GM08714 (cell line): Measurements from ENCODE around the gene MCF2.

Experiments
- H3K4me3 ChIP-seq: fragments of 200-500 bp; sonication (Bioruptor generic); 2 replicates; pipeline ENCODE4 v1.5.1; 2014; ENCODE audit warnings: mild to moderate bottlenecking, low read length, inconsistent platforms
- ZNF274 ChIP-seq: IDR thresholded peaks from 2 replicates; pipeline ENCODE4 v1.6.1; 2012; ENCODE audit warnings: mild to moderate bottlenecking, low read depth, low read length

The MCF2 gene

GRCh38 chrX:139559383-139560042 lies 148.5 kb downstream of the MCF2 start:
- TF ChIP-seq ZNF274, result no peak
- H3K4me3 ChIP-seq, result no peak overlapping the region

GRCh38 chrX:139554991-139555675 lies 152.8 kb downstream of the MCF2 start:
- no peak for TF ChIP-seq ZNF274
- H3K4me3 ChIP-seq, result no peak overlapping the region; the same call in 1 of the 2 replicates

GRCh38 chrX:139554376-139554775 lies 153.6 kb downstream of the MCF2 start:
- no peak overlapping the region for H3K4me3 ChIP-seq
- no peak for TF ChIP-seq ZNF274

- no peak overlapping the region for H3K4me3 ChIP-seq
- no peak for TF ChIP-seq ZNF274
Measured at GRCh38 chrX:139544591-139544990, 163.4 kb downstream of the MCF2 start.

GRCh38 chrX:139543920-139544319 lies 164.0 kb downstream of the MCF2 start:
- H3K4me3 ChIP-seq, result no peak overlapping the region

GRCh38 chrX:139542652-139543051 lies 165.3 kb downstream of the MCF2 start:
- TF ChIP-seq ZNF274, result no peak
- no peak overlapping the region for H3K4me3 ChIP-seq

More at GRCh38 chrX:139543920-139544319, 164.0 kb downstream of the MCF2 start:
- no peak for TF ChIP-seq ZNF274

- H3K4me3 ChIP-seq, result no peak overlapping the region
- TF ChIP-seq ZNF274, result no peak
Measured at GRCh38 chrX:139538907-139539790, 168.8 kb downstream of the MCF2 start.

GRCh38 chrX:139533444-139533843 lies 174.5 kb downstream of the MCF2 start:
- no peak overlapping the region for H3K4me3 ChIP-seq
- TF ChIP-seq ZNF274, result no peak

- no peak overlapping the region for H3K4me3 ChIP-seq
- TF ChIP-seq ZNF274, result no peak
Measured at GRCh38 chrX:139532834-139533233, 175.1 kb downstream of the MCF2 start.
